GM12874 (cell line): ENCODE measurements around the gene MIS12.

ENCODE experiments used
- TF ChIP-seq, protein P1 (sequence below): IDR thresholded peaks from 2 replicates; pipeline ENCODE4 v1.5.1; 2011; ENCODE audit warnings: low read depth, mild to moderate bottlenecking, control low read depth, low read length, moderate library complexity; ENCODE audit not compliant: insufficient read depth

The MIS12 gene

DNA sequence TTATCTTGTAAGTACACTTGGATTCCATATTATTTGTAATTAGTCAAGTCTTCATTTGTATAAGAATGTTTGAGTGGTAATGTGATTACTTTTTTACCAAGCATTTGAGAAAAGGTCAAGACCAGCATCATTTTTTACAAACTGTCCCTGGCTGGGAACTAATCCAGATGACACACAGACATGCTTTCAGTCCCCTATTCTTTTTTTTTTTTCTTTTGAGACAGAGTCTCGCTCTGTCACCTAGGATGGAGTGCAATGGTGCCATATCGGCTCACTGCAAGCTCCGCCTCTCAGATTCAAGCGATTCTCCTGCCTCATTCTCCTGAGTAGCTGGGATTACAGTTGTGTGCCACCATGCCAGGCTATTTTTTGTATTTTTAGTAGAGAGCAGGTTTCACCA, 4.9 kb upstream of the MIS12 start:
- TF ChIP-seq, protein P1, sequence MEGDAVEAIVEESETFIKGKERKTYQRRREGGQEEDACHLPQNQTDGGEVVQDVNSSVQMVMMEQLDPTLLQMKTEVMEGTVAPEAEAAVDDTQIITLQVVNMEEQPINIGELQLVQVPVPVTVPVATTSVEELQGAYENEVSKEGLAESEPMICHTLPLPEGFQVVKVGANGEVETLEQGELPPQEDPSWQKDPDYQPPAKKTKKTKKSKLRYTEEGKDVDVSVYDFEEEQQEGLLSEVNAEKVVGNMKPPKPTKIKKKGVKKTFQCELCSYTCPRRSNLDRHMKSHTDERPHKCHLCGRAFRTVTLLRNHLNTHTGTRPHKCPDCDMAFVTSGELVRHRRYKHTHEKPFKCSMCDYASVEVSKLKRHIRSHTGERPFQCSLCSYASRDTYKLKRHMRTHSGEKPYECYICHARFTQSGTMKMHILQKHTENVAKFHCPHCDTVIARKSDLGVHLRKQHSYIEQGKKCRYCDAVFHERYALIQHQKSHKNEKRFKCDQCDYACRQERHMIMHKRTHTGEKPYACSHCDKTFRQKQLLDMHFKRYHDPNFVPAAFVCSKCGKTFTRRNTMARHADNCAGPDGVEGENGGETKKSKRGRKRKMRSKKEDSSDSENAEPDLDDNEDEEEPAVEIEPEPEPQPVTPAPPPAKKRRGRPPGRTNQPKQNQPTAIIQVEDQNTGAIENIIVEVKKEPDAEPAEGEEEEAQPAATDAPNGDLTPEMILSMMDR = no peak

GRCh38 chr17:5485270-5486205, 828 bp upstream of the MIS12 start, which contains the start of gene DERL2:
Gene DERL2 (minus strand): TSS chr17:5486178. CDS start chr17:5486161, 17 bp downstream.
- TF ChIP-seq, protein P1 = no peak

DNA sequence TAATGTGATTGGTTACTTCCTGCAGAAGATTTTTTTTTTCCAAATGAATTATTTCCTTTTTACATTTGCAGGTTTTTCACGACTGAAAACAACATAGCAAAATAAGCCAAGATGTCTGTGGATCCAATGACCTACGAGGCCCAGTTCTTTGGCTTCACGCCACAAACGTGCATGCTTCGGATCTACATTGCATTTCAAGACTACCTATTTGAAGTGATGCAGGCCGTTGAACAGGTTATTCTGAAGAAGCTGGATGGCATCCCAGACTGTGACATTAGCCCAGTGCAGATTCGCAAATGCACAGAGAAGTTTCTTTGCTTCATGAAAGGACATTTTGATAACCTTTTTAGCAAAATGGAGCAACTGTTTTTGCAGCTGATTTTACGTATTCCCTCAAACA, 2.4 kb downstream of the MIS12 start:
- TF ChIP-seq, protein P1 = no peak

GRCh38 chr17:5492970-5493369, 6.6 kb downstream of the MIS12 start:
- TF ChIP-seq, protein P1 = no peak

DNA sequence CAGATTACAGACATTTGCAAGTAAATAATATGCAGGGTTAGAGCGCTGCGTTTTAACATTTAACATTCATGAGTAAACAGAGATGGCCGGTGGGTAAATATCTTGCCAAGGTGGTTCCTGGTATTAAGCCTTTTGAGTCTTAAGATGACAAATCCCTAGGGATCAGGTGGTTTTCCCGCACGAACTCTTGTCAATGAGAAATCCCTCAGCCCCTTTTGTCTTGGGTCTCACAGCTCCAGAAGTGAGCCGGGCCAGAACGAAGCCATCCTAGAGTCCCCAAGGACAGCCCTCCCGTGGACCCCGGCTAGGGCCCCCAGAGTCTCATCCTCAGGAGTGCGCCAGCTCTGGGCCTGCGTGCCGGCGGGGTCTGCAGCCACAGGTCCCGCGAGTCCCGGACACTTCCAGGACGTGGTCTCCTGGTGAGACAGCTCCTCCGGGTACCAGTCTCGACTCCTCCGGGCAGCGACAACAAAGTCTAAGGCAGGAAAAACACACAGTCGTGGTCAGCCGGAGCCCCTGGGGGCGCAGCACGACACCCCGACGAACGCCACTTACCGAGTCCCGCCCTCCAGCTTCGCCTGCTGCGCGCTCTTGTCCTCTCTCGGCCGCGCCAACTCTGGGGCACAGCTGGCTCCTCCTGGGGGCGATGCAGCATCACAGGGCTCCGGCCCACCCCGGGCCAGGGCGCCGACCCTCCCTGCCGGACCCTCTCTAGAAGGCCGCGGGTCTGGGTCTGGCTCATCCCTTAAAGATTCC, 13.3 kb downstream of the MIS12 start:
- TF ChIP-seq, protein P1 = no peak

DNA sequence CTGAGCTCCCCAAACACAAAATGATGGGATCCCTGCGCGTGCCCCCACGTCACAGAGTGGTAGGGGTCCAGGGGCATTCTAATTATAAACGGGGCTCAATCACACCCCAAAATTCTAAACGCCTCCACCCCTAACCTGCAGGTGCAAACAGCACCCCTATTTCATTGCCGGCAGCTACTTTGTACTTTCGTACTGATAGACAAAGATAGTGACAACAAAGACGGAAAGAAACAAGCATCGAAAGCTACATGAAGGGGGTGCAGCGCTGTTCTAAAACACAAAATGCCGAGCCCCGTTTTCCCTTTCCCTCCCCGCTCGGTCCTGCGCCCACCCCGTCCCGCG, 13.9 kb downstream of the MIS12 start:
- TF ChIP-seq, protein P1 = no peak
